ENCODE measurements around the gene KCNK4. TPM values are rescaled to one million over a fixed set of nuclear protein-coding genes. Genes with fewer than 3 reads are reported as not detected.

KCNK4 gene
- total and polyA plus RNA-seq, 4 donors = 0.09 TPM; not detected in 3

DNA sequence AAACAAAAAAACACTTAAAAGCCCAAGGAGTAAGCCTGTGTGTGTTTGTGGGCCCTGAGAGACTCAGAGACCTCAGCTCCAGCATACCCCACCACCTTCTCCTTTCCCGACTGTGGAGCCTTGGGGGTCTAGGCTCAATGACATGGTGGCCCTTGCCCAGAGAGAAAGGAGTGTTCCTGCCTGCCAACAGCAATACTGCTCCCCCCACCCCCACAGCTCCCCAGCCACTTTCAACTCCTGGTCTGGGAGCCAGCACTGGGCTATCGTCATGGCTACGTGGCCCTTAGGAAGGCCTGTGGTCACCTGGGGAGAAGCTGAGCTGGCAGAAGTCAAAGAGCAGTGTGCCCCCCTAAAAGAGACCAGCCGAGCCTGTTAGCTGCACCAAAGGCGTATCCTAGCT, 47.0 kb upstream of the KCNK4 start:
- TF ChIP-seq, protein P1, sequence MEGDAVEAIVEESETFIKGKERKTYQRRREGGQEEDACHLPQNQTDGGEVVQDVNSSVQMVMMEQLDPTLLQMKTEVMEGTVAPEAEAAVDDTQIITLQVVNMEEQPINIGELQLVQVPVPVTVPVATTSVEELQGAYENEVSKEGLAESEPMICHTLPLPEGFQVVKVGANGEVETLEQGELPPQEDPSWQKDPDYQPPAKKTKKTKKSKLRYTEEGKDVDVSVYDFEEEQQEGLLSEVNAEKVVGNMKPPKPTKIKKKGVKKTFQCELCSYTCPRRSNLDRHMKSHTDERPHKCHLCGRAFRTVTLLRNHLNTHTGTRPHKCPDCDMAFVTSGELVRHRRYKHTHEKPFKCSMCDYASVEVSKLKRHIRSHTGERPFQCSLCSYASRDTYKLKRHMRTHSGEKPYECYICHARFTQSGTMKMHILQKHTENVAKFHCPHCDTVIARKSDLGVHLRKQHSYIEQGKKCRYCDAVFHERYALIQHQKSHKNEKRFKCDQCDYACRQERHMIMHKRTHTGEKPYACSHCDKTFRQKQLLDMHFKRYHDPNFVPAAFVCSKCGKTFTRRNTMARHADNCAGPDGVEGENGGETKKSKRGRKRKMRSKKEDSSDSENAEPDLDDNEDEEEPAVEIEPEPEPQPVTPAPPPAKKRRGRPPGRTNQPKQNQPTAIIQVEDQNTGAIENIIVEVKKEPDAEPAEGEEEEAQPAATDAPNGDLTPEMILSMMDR (IDR thresholded peaks at IDR 0.05; ENCODE audit: control extremely low read depth, extremely low read depth) = no peak

DNA sequence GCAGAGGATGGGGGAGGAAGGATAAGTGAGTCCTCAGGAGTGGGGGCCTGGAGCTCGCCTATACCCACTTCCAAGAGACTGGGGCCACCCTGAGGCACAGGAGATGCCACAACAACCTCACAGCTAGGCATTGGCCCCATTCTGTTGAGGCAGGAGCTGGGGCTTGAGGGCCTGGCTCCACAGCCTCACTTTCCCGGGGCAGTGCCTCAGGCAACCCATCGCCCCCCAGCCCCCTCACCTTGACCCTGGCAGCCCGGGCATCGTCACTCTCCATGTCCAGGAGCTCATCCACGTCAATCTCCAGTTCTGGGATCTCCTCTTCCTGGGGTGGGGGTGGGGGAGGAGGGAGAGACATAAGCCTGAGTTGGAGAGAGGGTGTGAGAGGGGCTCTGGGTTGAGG, 46.1 kb upstream of the KCNK4 start:
- Histone ChIP-seq H3K4me3 (no peak overlapping the region), H3K27ac (ENCODE audit: low read depth in 1 of 2, low read length in 1 of 2) (peak overlapping the region; percentile 61 to 84), H3K36me3 (ENCODE audit: control insufficient read depth in 4 of 4, insufficient read depth in 4 of 4, low read length in 4 of 4) (peaks cover 0 to 10% (median 1%) of the 10 kb centered on the region in 4 donors), H3K4me1 (ENCODE audit: control insufficient read depth in 5 of 5, insufficient read depth in 5 of 5, low read length in 5 of 5) (peaks cover 0 to 29% (median 12%) of the 10 kb centered on the region in 5 donors), H3K9me3 (ENCODE audit: control insufficient read depth in 4 of 4, insufficient read depth in 3 of 4, low read length in 3 of 4) (no peaks in the 10 kb centered on the region), H3K27me3 (ENCODE audit: control insufficient read depth in 3 of 3, insufficient read depth in 3 of 3, low read length in 2 of 3) (no peaks in the 10 kb centered on the region), H3K9ac (ENCODE audit: insufficient read depth in 1 of 2, low read length in 2 of 2) (no peak overlapping the region)
- TF ChIP-seq, protein P1 (IDR thresholded peaks at IDR 0.05; ENCODE audit: control extremely low read depth, extremely low read depth) = no peak
- WGBS, 2 donors = 36 to 44% methylated on average over 6 of the region's 6 CpGs
- DNase-seq = no peak
- no peak for ATAC-seq (ENCODE audit: insufficient read depth, low FRiP score)

More for the DNA sequence above, 47.0 kb upstream of the KCNK4 start:
- H3K9me3 ChIP-seq (ENCODE audit: control insufficient read depth in 4 of 4, insufficient read depth in 3 of 4, low read length in 3 of 4) = no peaks in the 10 kb centered on the region
- ATAC-seq (ENCODE audit: insufficient read depth, low FRiP score) (no peak), DNase-seq (no peak)
- no peak overlapping the region for H3K27ac ChIP-seq (ENCODE audit: low read depth in 1 of 2, low read length in 1 of 2)
- peaks cover 0 to 31% (median 17%) of the 10 kb centered on the region in 5 donors for H3K4me1 ChIP-seq (ENCODE audit: control insufficient read depth in 5 of 5, insufficient read depth in 5 of 5, low read length in 5 of 5)
- no peak overlapping the region for H3K9ac ChIP-seq (ENCODE audit: insufficient read depth in 1 of 2, low read length in 2 of 2)
- H3K36me3 ChIP-seq (ENCODE audit: control insufficient read depth in 4 of 4, insufficient read depth in 4 of 4, low read length in 4 of 4) = peaks cover 0 to 10% (median 1%) of the 10 kb centered on the region in 4 donors
- 64 to 65% methylated on average over 5 of the region's 5 CpGs for WGBS, 2 donors
- no peak overlapping the region for H3K4me3 ChIP-seq
- no peaks in the 10 kb centered on the region for H3K27me3 ChIP-seq (ENCODE audit: control insufficient read depth in 3 of 3, insufficient read depth in 3 of 3, low read length in 2 of 3)

DNA sequence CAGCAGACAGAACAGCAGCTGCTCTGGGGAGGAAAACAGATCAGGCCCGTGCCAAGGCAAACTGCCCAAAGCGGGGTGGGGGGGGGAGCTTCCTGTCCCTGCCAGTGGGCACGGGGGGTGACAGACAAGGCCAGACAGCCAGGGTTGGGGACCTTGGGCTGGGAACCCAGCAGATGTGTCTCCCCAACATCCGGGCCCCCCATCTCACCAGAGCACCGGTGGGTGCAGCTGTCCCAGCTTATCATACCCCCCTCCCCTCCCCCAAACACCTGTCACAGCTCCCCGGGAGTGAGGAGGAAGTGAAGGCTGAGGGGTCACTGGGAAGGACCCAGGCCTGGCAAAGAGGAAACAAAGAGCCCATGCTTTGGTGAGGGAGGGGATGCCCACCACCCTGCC, 45.7 kb upstream of the KCNK4 start:
- H3K9me3 ChIP-seq (ENCODE audit: control insufficient read depth in 4 of 4, insufficient read depth in 3 of 4, low read length in 3 of 4) = no peaks in the 10 kb centered on the region
- peaks cover 0 to 10% (median 1%) of the 10 kb centered on the region in 4 donors for H3K36me3 ChIP-seq (ENCODE audit: control insufficient read depth in 4 of 4, insufficient read depth in 4 of 4, low read length in 4 of 4)
- no peak for DNase-seq
- no peaks in the 10 kb centered on the region for H3K27me3 ChIP-seq (ENCODE audit: control insufficient read depth in 3 of 3, insufficient read depth in 3 of 3, low read length in 2 of 3)
- no peak overlapping the region for H3K9ac ChIP-seq (ENCODE audit: insufficient read depth in 1 of 2, low read length in 2 of 2)
- TF ChIP-seq, protein P1 (IDR thresholded peaks at IDR 0.05; ENCODE audit: control extremely low read depth, extremely low read depth) = no peak
- peaks cover 0 to 28% (median 8%) of the 10 kb centered on the region in 5 donors for H3K4me1 ChIP-seq (ENCODE audit: control insufficient read depth in 5 of 5, insufficient read depth in 5 of 5, low read length in 5 of 5)
- H3K27ac ChIP-seq (ENCODE audit: low read depth in 1 of 2, low read length in 1 of 2) = peak overlapping the region; percentile 61 to 84
- ATAC-seq (ENCODE audit: insufficient read depth, low FRiP score) = no peak
- H3K4me3 ChIP-seq = peak overlapping the region; percentile 61
- WGBS, 2 donors = 0 to 1% methylated on average over 6 of the region's 6 CpGs

Measured in lung (tissue), 12 donors.